Measurements from ENCODE around the gene NRIP1. TPM values are rescaled to one million over a fixed set of nuclear protein-coding genes. Genes with fewer than 3 reads are reported as not detected.

Gene NRIP1
- total and polyA plus RNA-seq, 9 of the 15 experiments (the other 6 are each of a cell fraction or from before 2014, with no cell fraction given), result 4.3 to 42.8 (median 19.6) TPM

DNA sequence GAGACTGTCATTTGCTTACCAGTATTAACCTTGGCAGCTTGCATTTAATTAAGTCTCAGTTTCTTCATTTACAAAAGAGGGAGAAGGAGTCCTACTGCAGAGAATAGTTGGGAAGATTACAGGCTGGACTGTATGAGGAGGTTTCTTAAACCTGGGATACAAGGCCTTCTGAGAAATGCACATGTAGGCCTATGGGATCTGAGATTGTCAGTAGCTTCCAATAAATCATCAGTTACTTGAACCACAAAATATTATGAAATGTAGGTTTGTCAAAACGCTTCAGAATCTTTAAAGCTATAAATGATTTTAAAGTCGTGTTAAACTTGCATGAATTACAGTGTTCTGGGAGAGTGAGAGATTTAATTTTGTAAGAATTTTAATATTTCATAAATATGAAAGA, 69.6 kb downstream of the NRIP1 start (continued):
- TF ChIP-seq PURB (CRISPR knock-in tag; IDR thresholded peaks at IDR 0.05; ENCODE audit: low read depth), result no peak
- TF ChIP-seq, protein P1, sequence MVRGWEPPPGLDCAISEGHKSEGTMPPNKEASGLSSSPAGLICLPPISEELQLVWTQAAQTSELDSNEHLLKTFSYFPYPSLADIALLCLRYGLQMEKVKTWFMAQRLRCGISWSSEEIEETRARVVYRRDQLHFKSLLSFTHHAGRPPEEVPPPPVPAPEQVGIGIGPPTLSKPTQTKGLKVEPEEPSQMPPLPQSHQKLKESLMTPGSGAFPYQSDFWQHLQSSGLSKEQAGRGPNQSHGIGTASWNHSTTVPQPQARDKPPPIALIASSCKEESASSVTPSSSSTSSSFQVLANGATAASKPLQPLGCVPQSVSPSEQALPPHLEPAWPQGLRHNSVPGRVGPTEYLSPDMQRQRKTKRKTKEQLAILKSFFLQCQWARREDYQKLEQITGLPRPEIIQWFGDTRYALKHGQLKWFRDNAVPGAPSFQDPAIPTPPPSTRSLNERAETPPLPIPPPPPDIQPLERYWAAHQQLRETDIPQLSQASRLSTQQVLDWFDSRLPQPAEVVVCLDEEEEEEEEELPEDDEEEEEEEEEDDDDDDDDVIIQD (CRISPR knock-in tag; IDR thresholded peaks at IDR 0.05), result no peak

DNA sequence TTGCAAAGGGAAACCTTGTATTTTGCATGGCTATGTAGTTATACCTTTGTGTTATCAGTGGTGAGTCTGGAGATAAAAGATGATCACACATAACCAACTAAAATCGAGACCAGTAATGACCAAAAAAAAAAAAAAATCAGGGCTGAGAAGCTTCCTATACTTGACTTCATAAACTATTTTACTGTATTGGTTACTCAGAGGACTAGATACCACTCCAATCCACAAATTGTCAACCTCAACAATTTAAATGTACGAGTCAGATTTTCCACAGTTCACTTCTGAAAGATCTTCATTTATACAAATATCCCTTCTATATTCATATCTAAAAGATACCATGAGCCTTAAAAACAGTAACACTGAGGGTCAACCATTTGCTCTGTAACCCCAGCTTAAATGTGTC, 71.7 kb downstream of the NRIP1 start:
- 92% methylated on average over 2 of the region's 2 CpGs for WGBS (ENCODE audit: insufficient coverage, low coverage, missing lambda C conversion rate)
- Histone ChIP-seq H3K9ac (ENCODE audit: insufficient read depth in 1 of 2, low read depth in 2 of 2, low read length in 2 of 2) (no peak overlapping the region), H3K9me1 (ENCODE audit: control insufficient read depth, insufficient read depth, low read length) (no peaks in the 10 kb centered on the region), H3K4me1 (replicated peaks in 1 of 2; ENCODE audit: control insufficient read depth in 2 of 2, insufficient read depth in 2 of 2, low read length in 2 of 2) (no peaks in the 10 kb centered on the region), H3K4me2 (ENCODE audit: insufficient read depth, low read length) (no peak overlapping the region), H3K9me3 (replicated peaks; ENCODE audit: control insufficient read depth, insufficient read depth, low read depth, low read length) (no peaks in the 10 kb centered on the region), H3K4me3 (no peak overlapping the region), H4K20me1 (replicated peaks; ENCODE audit: control insufficient read depth, insufficient read depth, low read length) (no peaks in the 10 kb centered on the region), H3K27me3 (ENCODE audit: control insufficient read depth in 2 of 2, insufficient read depth in 2 of 2, low read length in 2 of 2) (no peaks in the 10 kb centered on the region), H3K79me2 (ENCODE audit: control insufficient read depth, insufficient read depth, low read length) (peaks cover 65% of the 10 kb centered on the region), H3K36me3 (ENCODE audit: control insufficient read depth, insufficient read depth, low read length) (peaks cover 28% of the 10 kb centered on the region), H2AFZ (ENCODE audit: low read depth, low read length) (no peak overlapping the region), H3K27ac (ENCODE audit: extremely low read depth, low read depth, low read length) (no peak overlapping the region)
- ATAC-seq (no peak), DNase-seq (ENCODE audit: extremely low read depth in 1 of 4, low spot score in 3 of 4) (no peak), FAIRE-seq (no peak)
- intact Hi-C loops (cut with micrococcal nuclease), result no loop called here
- ChIA-PET CTCF (ENCODE audit: low intra/inter-chr PET ratio) (no interaction called here), POLR2A (interaction anchor here (0.9 kb wide), 1 partner anchor 8 kb away, joined by 3 read pairs; no protein-coding TSS in a partner anchor)
- no TSS peak for BruUV-seq (replicated peaks)
- in situ Hi-C loops (cut with MboI), result no loop called here
- TF ChIP-seq ATF7 (IDR thresholded peaks at IDR 0.05) (no peak), NCOA6 (IDR thresholded peaks at IDR 0.05) (no peak), NEUROD1 (IDR thresholded peaks at IDR 0.05; ENCODE audit: borderline replicate concordance, low read depth, low read length, partially characterized antibody) (no peak), CBX8 (IDR thresholded peaks at IDR 0.05; ENCODE audit: borderline replicate concordance, extremely low read depth, low read depth, low read length, poor library complexity, severe bottlenecking) (no peak), ZNF143 (CRISPR knock-in tag; IDR thresholded peaks at IDR 0.05) (no peak)
- TF ChIP-seq, protein P2, sequence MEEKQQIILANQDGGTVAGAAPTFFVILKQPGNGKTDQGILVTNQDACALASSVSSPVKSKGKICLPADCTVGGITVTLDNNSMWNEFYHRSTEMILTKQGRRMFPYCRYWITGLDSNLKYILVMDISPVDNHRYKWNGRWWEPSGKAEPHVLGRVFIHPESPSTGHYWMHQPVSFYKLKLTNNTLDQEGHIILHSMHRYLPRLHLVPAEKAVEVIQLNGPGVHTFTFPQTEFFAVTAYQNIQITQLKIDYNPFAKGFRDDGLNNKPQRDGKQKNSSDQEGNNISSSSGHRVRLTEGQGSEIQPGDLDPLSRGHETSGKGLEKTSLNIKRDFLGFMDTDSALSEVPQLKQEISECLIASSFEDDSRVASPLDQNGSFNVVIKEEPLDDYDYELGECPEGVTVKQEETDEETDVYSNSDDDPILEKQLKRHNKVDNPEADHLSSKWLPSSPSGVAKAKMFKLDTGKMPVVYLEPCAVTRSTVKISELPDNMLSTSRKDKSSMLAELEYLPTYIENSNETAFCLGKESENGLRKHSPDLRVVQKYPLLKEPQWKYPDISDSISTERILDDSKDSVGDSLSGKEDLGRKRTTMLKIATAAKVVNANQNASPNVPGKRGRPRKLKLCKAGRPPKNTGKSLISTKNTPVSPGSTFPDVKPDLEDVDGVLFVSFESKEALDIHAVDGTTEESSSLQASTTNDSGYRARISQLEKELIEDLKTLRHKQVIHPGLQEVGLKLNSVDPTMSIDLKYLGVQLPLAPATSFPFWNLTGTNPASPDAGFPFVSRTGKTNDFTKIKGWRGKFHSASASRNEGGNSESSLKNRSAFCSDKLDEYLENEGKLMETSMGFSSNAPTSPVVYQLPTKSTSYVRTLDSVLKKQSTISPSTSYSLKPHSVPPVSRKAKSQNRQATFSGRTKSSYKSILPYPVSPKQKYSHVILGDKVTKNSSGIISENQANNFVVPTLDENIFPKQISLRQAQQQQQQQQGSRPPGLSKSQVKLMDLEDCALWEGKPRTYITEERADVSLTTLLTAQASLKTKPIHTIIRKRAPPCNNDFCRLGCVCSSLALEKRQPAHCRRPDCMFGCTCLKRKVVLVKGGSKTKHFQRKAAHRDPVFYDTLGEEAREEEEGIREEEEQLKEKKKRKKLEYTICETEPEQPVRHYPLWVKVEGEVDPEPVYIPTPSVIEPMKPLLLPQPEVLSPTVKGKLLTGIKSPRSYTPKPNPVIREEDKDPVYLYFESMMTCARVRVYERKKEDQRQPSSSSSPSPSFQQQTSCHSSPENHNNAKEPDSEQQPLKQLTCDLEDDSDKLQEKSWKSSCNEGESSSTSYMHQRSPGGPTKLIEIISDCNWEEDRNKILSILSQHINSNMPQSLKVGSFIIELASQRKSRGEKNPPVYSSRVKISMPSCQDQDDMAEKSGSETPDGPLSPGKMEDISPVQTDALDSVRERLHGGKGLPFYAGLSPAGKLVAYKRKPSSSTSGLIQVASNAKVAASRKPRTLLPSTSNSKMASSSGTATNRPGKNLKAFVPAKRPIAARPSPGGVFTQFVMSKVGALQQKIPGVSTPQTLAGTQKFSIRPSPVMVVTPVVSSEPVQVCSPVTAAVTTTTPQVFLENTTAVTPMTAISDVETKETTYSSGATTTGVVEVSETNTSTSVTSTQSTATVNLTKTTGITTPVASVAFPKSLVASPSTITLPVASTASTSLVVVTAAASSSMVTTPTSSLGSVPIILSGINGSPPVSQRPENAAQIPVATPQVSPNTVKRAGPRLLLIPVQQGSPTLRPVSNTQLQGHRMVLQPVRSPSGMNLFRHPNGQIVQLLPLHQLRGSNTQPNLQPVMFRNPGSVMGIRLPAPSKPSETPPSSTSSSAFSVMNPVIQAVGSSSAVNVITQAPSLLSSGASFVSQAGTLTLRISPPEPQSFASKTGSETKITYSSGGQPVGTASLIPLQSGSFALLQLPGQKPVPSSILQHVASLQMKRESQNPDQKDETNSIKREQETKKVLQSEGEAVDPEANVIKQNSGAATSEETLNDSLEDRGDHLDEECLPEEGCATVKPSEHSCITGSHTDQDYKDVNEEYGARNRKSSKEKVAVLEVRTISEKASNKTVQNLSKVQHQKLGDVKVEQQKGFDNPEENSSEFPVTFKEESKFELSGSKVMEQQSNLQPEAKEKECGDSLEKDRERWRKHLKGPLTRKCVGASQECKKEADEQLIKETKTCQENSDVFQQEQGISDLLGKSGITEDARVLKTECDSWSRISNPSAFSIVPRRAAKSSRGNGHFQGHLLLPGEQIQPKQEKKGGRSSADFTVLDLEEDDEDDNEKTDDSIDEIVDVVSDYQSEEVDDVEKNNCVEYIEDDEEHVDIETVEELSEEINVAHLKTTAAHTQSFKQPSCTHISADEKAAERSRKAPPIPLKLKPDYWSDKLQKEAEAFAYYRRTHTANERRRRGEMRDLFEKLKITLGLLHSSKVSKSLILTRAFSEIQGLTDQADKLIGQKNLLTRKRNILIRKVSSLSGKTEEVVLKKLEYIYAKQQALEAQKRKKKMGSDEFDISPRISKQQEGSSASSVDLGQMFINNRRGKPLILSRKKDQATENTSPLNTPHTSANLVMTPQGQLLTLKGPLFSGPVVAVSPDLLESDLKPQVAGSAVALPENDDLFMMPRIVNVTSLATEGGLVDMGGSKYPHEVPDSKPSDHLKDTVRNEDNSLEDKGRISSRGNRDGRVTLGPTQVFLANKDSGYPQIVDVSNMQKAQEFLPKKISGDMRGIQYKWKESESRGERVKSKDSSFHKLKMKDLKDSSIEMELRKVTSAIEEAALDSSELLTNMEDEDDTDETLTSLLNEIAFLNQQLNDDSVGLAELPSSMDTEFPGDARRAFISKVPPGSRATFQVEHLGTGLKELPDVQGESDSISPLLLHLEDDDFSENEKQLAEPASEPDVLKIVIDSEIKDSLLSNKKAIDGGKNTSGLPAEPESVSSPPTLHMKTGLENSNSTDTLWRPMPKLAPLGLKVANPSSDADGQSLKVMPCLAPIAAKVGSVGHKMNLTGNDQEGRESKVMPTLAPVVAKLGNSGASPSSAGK (IDR thresholded peaks at IDR 0.05), result no peak

All from K562 (cell line).